LNCAP (cell line): Measurements from ENCODE around the gene CX3CR1.
A peak's percentile ranks its signal among the peaks of the same experiment; 100 is the strongest.

Experiments
- TF ChIP-seq, protein P1 (sequence below): fragments of 450-650 bp; IDR thresholded peaks from 2 replicates; pipeline ENCODE4 v1.5.1; 2017; ENCODE audit warnings: mild to moderate bottlenecking

Gene CX3CR1

DNA sequence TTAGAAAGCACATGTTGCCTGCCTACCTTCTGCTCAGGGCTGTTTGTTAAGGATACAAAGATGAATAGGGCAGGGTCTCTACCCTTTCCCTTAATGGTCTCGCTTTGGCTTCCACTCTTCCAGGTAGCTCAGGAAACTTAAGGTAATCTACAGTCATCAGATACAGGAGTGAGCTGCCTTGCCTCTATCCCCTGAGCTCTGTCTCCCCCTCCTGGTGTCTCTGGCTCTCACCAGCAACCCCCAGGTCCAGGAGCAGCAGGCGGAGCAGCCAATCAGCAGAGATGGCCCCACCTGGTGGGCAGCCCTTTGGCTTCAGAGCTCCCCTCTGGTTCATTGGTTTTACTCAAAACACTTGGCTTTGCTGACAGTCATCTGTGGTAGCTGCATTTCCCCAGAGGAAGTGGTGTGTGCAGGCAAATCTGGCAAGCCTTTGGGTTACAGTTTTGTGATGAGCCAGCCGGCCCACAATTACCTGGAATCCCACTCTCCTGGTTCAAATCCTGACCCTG lies 8.5 kb upstream of the CX3CR1 start:
- TF ChIP-seq, protein P1, sequence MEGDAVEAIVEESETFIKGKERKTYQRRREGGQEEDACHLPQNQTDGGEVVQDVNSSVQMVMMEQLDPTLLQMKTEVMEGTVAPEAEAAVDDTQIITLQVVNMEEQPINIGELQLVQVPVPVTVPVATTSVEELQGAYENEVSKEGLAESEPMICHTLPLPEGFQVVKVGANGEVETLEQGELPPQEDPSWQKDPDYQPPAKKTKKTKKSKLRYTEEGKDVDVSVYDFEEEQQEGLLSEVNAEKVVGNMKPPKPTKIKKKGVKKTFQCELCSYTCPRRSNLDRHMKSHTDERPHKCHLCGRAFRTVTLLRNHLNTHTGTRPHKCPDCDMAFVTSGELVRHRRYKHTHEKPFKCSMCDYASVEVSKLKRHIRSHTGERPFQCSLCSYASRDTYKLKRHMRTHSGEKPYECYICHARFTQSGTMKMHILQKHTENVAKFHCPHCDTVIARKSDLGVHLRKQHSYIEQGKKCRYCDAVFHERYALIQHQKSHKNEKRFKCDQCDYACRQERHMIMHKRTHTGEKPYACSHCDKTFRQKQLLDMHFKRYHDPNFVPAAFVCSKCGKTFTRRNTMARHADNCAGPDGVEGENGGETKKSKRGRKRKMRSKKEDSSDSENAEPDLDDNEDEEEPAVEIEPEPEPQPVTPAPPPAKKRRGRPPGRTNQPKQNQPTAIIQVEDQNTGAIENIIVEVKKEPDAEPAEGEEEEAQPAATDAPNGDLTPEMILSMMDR = peak; percentile 95

DNA sequence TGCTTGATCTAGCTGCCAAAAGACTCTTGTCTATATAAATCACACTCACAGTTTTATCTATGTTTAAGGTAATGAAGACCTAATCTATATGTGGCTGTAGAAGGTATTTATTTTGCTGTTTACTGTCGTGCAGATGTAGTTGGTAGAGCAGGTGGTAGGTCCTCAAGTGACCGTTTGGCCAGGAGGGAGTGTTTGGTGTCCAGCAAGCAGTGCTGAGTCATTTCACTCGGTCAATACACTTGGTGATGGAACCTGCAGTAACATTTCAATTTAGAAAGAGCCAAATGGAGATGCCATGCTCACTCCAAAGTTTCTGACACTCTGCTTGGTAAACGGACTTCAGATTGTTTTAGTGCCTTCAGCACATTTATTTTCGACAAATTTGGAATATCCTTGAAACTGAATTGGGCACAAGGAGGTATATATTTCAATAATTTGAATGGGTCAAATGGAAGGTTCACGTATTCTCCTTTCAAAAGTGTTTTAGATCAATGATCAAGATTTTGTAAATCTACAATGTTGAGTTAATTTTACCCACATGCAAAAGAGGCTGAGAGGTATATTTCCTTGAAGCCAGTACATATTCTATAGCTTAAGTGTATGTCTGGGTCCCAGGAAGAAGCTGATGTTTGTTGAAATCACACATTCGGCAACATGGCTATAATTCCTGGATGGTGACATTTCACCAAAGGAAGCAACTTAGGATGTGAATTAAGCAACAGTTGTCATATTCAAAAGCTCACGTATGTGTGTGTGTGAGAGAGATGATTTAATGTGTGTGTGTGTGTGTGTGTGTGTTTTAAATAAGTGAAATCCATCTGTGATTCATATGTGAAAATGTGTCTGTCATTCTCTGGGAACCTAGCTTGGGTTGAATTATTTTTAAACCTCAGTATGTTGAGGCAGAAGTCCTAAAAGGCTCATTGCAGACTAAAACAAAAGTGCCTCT lies 7.7 kb upstream of the CX3CR1 start:
- TF ChIP-seq, protein P1 = no peak

DNA sequence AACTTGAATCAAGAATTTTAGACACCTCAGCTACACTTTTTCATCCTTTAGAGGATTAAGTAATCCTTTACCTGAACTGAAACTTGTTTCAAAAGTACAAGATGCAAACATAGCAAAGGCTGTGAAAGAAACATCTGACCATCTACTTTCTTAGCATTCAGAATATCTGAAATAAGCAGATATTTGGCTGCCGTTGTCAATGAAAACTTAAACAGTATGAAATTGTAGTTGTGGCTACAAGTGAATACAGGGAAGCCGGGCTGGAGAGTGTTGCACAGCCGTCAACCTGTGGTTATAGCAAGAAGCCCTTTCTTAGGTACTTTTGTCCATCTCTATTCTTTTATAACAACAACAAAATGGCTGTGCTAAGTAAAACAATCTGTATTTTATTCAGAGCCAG lies 6.9 kb upstream of the CX3CR1 start:
- TF ChIP-seq, protein P1 = no peak

DNA sequence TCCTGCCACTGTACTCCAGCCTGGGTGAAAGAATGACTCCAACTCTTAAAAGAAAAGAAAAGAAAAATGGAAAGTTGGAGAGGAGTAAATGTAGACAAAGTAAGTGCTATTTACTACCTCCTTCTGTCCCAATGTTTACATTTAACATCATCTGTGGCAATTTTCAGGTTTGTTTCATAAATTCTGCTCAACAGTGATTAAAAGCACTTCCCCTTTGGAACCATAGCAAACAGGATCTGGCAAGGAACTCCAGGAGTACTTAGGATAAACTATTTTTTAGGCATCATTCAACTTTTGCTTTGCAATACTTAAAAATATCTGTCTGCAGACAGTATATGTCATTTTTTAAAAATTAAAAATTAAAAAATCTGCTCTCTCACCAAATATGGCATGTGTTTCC lies 5.5 kb upstream of the CX3CR1 start:
- TF ChIP-seq, protein P1 = no peak

DNA sequence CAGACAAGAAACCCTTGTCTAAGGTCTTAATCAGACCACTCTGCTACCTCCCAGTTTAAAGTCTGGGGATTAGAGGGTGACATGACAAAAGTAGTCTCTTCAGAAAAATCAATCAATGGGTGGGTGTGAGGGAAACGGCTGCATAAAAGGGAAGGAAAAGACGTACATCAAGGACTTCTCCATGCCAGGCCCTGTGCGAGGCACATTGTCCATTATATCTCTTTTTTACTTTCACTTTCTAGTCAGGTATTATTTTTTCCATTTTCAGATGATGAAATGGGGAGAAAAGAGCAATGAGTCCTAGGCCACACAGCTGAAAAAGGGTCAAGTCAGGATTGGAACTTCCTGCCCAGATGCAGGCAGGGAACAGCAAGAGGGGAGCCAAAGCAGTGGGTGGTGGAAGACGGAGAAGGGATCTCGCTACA lies 4.6 kb upstream of the CX3CR1 start:
- TF ChIP-seq, protein P1 = no peak

DNA sequence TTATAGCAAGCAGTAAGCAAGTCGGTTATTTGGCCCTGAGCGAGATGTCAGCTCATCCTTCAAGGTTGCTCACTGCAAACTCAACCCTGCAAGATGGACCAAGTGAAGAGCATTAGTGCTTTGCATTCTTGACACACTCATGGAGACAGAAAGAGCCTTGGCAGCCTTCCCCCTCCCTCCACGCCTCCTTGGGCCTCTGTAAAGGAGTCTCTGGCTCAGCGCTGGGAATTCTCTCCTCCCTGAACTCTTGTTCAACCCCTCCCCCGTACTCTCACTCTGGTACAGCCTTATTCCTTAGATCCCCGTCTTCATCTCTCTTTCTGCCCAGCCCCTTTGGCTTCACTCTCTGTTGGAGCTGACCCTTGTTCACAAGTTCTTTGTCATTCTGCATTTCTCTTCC lies 2.2 kb upstream of the CX3CR1 start:
- TF ChIP-seq, protein P1 = no peak

DNA sequence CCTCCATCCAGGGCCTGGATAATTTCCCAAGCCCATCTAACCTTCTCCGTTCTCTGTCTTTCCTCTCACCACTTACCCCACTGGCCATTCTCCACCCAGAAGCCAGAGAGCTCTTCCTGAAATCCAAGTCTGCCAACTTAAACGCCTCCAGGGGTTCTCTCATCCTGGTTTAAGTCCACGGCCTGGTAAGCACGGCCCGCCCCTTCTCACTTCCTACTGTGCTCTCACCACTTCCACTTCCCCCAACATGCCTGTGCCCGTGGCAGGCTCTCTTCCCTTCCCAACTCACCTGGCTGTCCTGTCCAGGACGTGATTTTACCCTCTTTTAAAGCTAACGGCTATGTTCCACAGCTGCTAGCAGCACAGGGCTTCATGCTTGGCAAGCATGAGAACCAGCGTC lies 1.7 kb upstream of the CX3CR1 start:
- TF ChIP-seq, protein P1 = no peak
